NT2/D1 (cell line): ENCODE results near the gene ZNF580.

Experiments used
- DNase-seq: peaks from one replicate; pipeline ENCODE4 v3.0.0-alpha.2; 2011; ENCODE audit warnings: low read depth, low spot score
- H3K27me3 ChIP-seq: 2 replicates; pipeline ENCODE4 v1.6.0; 2011; ENCODE audit warnings: mild to moderate bottlenecking; ENCODE audit not compliant: insufficient read length, insufficient read depth
- H3K36me3 ChIP-seq: 2 replicates; pipeline ENCODE4 v1.6.1; 2011; ENCODE audit warnings: mild to moderate bottlenecking, low read length, mixed read lengths; ENCODE audit not compliant: insufficient read depth, insufficient read length
- H3K4me1 ChIP-seq: 2 replicates; pipeline ENCODE4 v1.5.1; 2011; ENCODE audit not compliant: insufficient read depth, insufficient read length
- H3K4me3 ChIP-seq: 2 replicates; pipeline ENCODE4 v1.5.1; 2011; ENCODE audit warnings: low read depth; ENCODE audit not compliant: insufficient read length
- H3K9ac ChIP-seq: 2 replicates; pipeline ENCODE4 v1.6.0; 2011; ENCODE audit warnings: low read depth; ENCODE audit not compliant: insufficient read length
- H3K9me3 ChIP-seq: 2 replicates; pipeline ENCODE4 v1.5.1; 2011; ENCODE audit warnings: mild to moderate bottlenecking, low read length; ENCODE audit not compliant: insufficient read depth
- SUZ12 ChIP-seq: IDR thresholded peaks from 2 replicates; pipeline ENCODE4 v1.6.1; 2011; ENCODE audit not compliant: insufficient read length, insufficient read depth; ENCODE audit errors: extremely low read depth
- YY1 ChIP-seq: IDR thresholded peaks from 2 replicates; pipeline ENCODE4 v1.6.1; 2011; ENCODE audit not compliant: insufficient read length, insufficient read depth
- ZNF274 ChIP-seq: IDR thresholded peaks from 2 replicates; pipeline ENCODE4 v1.6.1; 2011; ENCODE audit warnings: mild to moderate bottlenecking, low read depth, low read length

ZNF580 gene

GRCh38 chr19:55650602-55651230 is 9.9 kb downstream of the ZNF580 start:
- TF ChIP-seq ZNF274 (no peak), YY1 (no peak), SUZ12 (no peak)
- Histone ChIP-seq H3K4me3 (no peak overlapping the region), H3K36me3 (peaks cover 19% of the 10 kb centered on the region), H3K4me1 (no peaks in the 10 kb centered on the region), H3K27me3 (no peaks in the 10 kb centered on the region), H3K9me3 (no peaks in the 10 kb centered on the region), H3K9ac (no peak overlapping the region)
- DNase-seq, result no peak

- TF ChIP-seq YY1, result no peak
- no peak for TF ChIP-seq ZNF274
- TF ChIP-seq SUZ12, result no peak
- Histone ChIP-seq H3K4me3 (no peak overlapping the region), H3K9ac (no peak overlapping the region), H3K36me3 (peaks cover 23% of the 10 kb centered on the region), H3K4me1 (no peaks in the 10 kb centered on the region), H3K27me3 (no peaks in the 10 kb centered on the region), H3K9me3 (no peaks in the 10 kb centered on the region)
- DNase-seq, result no peak
These were observed 10.4 kb downstream of the ZNF580 start for GRCh38 chr19:55651236-55651635.

- no peaks in the 10 kb centered on the region for H3K27me3 ChIP-seq
- H3K9ac ChIP-seq, result peak overlapping the region; percentile 42
- H3K9me3 ChIP-seq, result no peaks in the 10 kb centered on the region
- DNase-seq, result no peak
- TF ChIP-seq YY1 (no peak), ZNF274 (no peak), SUZ12 (no peak)
- peaks cover 10% of the 10 kb centered on the region for H3K4me1 ChIP-seq
- H3K4me3 ChIP-seq, result no peak overlapping the region
- peaks cover 31% of the 10 kb centered on the region for H3K36me3 ChIP-seq
These were observed 11.7 kb downstream of the ZNF580 start for GRCh38 chr19:55652311-55653128.

GRCh38 chr19:55653651-55654322 is 13.0 kb downstream of the ZNF580 start:
- Histone ChIP-seq H3K27me3 (no peaks in the 10 kb centered on the region), H3K36me3 (peaks cover 43% of the 10 kb centered on the region)

GRCh38 chr19:55654323-55654867 is 13.6 kb downstream of the ZNF580 start:
- TF ChIP-seq YY1, result no peak
- TF ChIP-seq SUZ12, result no peak
- TF ChIP-seq ZNF274, result no peak
- DNase-seq, result peak; percentile 97
- peaks cover 13% of the 10 kb centered on the region for H3K4me1 ChIP-seq
- H3K27me3 ChIP-seq, result no peaks in the 10 kb centered on the region
- no peaks in the 10 kb centered on the region for H3K9me3 ChIP-seq
- H3K9ac ChIP-seq, result peak overlapping the region; percentile 94
- peaks cover 48% of the 10 kb centered on the region for H3K36me3 ChIP-seq
- H3K4me3 ChIP-seq, result peak overlapping the region; percentile 73

More at GRCh38 chr19:55653651-55654322, 13.0 kb downstream of the ZNF580 start:
- DNase-seq, result peak; percentile 89
- H3K4me3 ChIP-seq, result peak overlapping the region; percentile 73
- TF ChIP-seq ZNF274 (no peak), YY1 (no peak), SUZ12 (no peak)
- H3K4me1 ChIP-seq, result peaks cover 13% of the 10 kb centered on the region
- H3K9ac ChIP-seq, result peak overlapping the region; percentile 94
- H3K9me3 ChIP-seq, result no peaks in the 10 kb centered on the region

- Histone ChIP-seq H3K27me3 (no peaks in the 10 kb centered on the region), H3K4me3 (peak within 1 kb of the TSS; percentile 88), H3K9ac (peak within 1 kb of the TSS; percentile 98), H3K4me1 (peaks cover 13% of the 10 kb centered on the region), H3K36me3 (peaks cover 51% of the 10 kb centered on the region), H3K9me3 (no peaks in the 10 kb centered on the region)
- TF ChIP-seq YY1 (peak; percentile 58), ZNF274 (no peak), SUZ12 (no peak)
- DNase-seq, result peak; percentile 85
These were observed 14.3 kb downstream of the ZNF580 start, which contains the start of gene U2AF2 for GRCh38 chr19:55654868-55655647. Gene U2AF2 (plus strand): TSS chr19:55655035. CDS start chr19:55655105, 70 bp downstream.
